ENCODE measurements around the gene MAP7.

MAP7 gene

GRCh38 chr6:136362421-136363356, 187.5 kb downstream of the MAP7 start:
- no peak for DNase-seq

- no peak for DNase-seq
Observed at GRCh38 chr6:136361787-136362186, 188.4 kb downstream of the MAP7 start.

- DNase-seq = no peak
Observed at GRCh38 chr6:136360783-136361182, 189.4 kb downstream of the MAP7 start.

- peak; percentile 70 for DNase-seq
Observed at GRCh38 chr6:136359851-136360250, 190.4 kb downstream of the MAP7 start.

- no peak for DNase-seq
Observed at GRCh38 chr6:136351518-136352110, 198.6 kb downstream of the MAP7 start.

GRCh38 chr6:136350914-136351313, 199.3 kb downstream of the MAP7 start:
- no peak for DNase-seq

- peak; percentile 30 for DNase-seq
Observed at GRCh38 chr6:136347847-136348246, 202.4 kb downstream of the MAP7 start.

- DNase-seq = no peak
Observed at GRCh38 chr6:136345145-136345544, 205.1 kb downstream of the MAP7 start.

- no peak for DNase-seq
Observed at GRCh38 chr6:136344420-136344819, 205.8 kb downstream of the MAP7 start.

- DNase-seq = no peak
Observed at GRCh38 chr6:136343700-136344099, 206.5 kb downstream of the MAP7 start.

GRCh38 chr6:136343275-136343674, 206.9 kb downstream of the MAP7 start:
- DNase-seq = no peak

GRCh38 chr6:136341967-136342366, 208.3 kb downstream of the MAP7 start:
- DNase-seq = peak; percentile 40

GRCh38 chr6:136341367-136341766, 208.9 kb downstream of the MAP7 start:
- DNase-seq = no peak

GRCh38 chr6:136338486-136338885, 211.7 kb downstream of the MAP7 start:
- peak; percentile 26 for DNase-seq

- DNase-seq = no peak
Observed at GRCh38 chr6:136337606-136338005, 212.6 kb downstream of the MAP7 start.

- no peak for DNase-seq
Observed at GRCh38 chr6:136337121-136337520, 213.1 kb downstream of the MAP7 start.

- DNase-seq = peak; percentile 23
Observed at GRCh38 chr6:136335736-136336363, 214.4 kb downstream of the MAP7 start.

GRCh38 chr6:136334853-136335252, 215.4 kb downstream of the MAP7 start:
- DNase-seq = peak; percentile 42

GRCh38 chr6:136334465-136334846, 215.8 kb downstream of the MAP7 start:
- DNase-seq = no peak

GRCh38 chr6:136333824-136334464, 216.3 kb downstream of the MAP7 start:
- DNase-seq = peak; percentile 94

- no peak for DNase-seq
Observed at GRCh38 chr6:136331461-136331860, 218.8 kb downstream of the MAP7 start.

- DNase-seq = no peak
Observed at GRCh38 chr6:136330634-136331033, 219.6 kb downstream of the MAP7 start.

- DNase-seq = peak; percentile 35
Observed at GRCh38 chr6:136326038-136326553, 224.1 kb downstream of the MAP7 start.

All from hematopoietic multipotent progenitor cell treated with erythropoietin and hydrocortisone succinate and interleukin-3 and kit ligand, for 6 days (in vitro differentiated cells).